ENCODE results near the gene NEK10.

DNA sequence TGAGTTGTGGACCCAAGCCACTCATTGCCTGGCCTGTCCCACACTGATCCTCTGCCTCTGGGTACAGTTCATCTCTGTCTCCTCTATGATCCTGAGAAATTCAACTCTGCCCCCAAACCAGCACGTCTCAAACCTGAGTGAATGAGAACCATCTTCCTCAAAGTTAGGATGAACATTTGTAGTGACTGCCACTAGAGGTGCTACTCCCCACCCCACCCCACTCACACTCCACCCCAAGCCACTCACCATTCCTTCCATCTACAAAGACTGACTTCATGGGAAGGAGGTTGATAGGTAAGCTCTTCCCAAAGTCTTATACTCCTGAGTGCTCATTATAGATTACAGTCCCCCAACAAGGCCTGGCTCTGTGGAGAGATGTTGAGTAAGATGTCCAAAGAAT, 43.8 kb downstream of the NEK10 start:
- TF ChIP-seq CTCF (IDR thresholded peaks at IDR 0.05) = no peak
- TF ChIP-seq POLR2A (IDR thresholded peaks at IDR 0.05) = no peak
